ENCODE results near the gene WSB1. TPM values are rescaled to one million over a fixed set of nuclear protein-coding genes. Genes with fewer than 3 reads are reported as not detected.

WSB1 gene
- total and polyA plus RNA-seq, 4 donors = 26.6 to 86.2 (median 45.8) TPM

- H3K36me3 ChIP-seq (ENCODE audit: control insufficient read depth in 4 of 4, insufficient read depth in 3 of 4, low read depth in 1 of 4, low read length in 3 of 4) = no peaks in the 10 kb centered on the region
- no peaks in the 10 kb centered on the region for H3K27me3 ChIP-seq (ENCODE audit: control insufficient read depth in 4 of 4, insufficient read depth in 4 of 4, low read length in 3 of 4)
- no peak overlapping the region for H3K4me3 ChIP-seq (ENCODE audit: low read depth in 1 of 3, low read length in 3 of 3)
- no peak for DNase-seq (ENCODE audit: low spot score)
- no peaks in the 10 kb centered on the region for H3K9me3 ChIP-seq (ENCODE audit: control insufficient read depth in 4 of 4, low read length in 3 of 4)
- H3K9ac ChIP-seq (ENCODE audit: low read depth in 1 of 2, low read length in 2 of 2) = no peak overlapping the region
- WGBS = 87% methylated on average over 5 of the region's 5 CpGs
- no peak overlapping the region for H3K27ac ChIP-seq (ENCODE audit: low read depth in 1 of 2, low read length in 2 of 2)
- peaks cover 0 to 6% (median 4%) of the 10 kb centered on the region in 4 donors for H3K4me1 ChIP-seq (ENCODE audit: control insufficient read depth in 4 of 4, insufficient read depth in 4 of 4, low read length in 3 of 4)
- TF ChIP-seq RXRA (IDR thresholded peaks at IDR 0.05) (no peak), SP1 (IDR thresholded peaks at IDR 0.05) (no peak), YY1 (IDR thresholded peaks at IDR 0.05) (no peak), EGR1 (IDR thresholded peaks at IDR 0.05; ENCODE audit: low read depth in 2 of 2) (no peak), JUND (IDR thresholded peaks at IDR 0.05) (no peak), HNF4G (IDR thresholded peaks at IDR 0.05) (no peak), MAX (IDR thresholded peaks at IDR 0.05) (no peak), ATF3 (IDR thresholded peaks at IDR 0.05) (no peak), GABPA (IDR thresholded peaks at IDR 0.05 in 1 of 2, conservative IDR thresholded peaks at IDR 0.05 in 1 of 2) (no peak), TAF1 (conservative IDR thresholded peaks at IDR 0.05) (no peak), RAD21 (IDR thresholded peaks at IDR 0.05) (no peak), HNF4A (conservative IDR thresholded peaks at IDR 0.05) (no peak), FOXA1 (IDR thresholded peaks at IDR 0.05) (no peak), CTCF (IDR thresholded peaks at IDR 0.05; ENCODE audit: low read depth, low read length, missing input control) (no peak), NR2F2 (IDR thresholded peaks at IDR 0.05) (no peak), FOXA2 (IDR thresholded peaks at IDR 0.05) (no peak)
- TF ChIP-seq, protein P1, sequence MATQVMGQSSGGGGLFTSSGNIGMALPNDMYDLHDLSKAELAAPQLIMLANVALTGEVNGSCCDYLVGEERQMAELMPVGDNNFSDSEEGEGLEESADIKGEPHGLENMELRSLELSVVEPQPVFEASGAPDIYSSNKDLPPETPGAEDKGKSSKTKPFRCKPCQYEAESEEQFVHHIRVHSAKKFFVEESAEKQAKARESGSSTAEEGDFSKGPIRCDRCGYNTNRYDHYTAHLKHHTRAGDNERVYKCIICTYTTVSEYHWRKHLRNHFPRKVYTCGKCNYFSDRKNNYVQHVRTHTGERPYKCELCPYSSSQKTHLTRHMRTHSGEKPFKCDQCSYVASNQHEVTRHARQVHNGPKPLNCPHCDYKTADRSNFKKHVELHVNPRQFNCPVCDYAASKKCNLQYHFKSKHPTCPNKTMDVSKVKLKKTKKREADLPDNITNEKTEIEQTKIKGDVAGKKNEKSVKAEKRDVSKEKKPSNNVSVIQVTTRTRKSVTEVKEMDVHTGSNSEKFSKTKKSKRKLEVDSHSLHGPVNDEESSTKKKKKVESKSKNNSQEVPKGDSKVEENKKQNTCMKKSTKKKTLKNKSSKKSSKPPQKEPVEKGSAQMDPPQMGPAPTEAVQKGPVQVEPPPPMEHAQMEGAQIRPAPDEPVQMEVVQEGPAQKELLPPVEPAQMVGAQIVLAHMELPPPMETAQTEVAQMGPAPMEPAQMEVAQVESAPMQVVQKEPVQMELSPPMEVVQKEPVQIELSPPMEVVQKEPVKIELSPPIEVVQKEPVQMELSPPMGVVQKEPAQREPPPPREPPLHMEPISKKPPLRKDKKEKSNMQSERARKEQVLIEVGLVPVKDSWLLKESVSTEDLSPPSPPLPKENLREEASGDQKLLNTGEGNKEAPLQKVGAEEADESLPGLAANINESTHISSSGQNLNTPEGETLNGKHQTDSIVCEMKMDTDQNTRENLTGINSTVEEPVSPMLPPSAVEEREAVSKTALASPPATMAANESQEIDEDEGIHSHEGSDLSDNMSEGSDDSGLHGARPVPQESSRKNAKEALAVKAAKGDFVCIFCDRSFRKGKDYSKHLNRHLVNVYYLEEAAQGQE (IDR thresholded peaks at IDR 0.05) = no peak
- TF ChIP-seq, protein P2, sequence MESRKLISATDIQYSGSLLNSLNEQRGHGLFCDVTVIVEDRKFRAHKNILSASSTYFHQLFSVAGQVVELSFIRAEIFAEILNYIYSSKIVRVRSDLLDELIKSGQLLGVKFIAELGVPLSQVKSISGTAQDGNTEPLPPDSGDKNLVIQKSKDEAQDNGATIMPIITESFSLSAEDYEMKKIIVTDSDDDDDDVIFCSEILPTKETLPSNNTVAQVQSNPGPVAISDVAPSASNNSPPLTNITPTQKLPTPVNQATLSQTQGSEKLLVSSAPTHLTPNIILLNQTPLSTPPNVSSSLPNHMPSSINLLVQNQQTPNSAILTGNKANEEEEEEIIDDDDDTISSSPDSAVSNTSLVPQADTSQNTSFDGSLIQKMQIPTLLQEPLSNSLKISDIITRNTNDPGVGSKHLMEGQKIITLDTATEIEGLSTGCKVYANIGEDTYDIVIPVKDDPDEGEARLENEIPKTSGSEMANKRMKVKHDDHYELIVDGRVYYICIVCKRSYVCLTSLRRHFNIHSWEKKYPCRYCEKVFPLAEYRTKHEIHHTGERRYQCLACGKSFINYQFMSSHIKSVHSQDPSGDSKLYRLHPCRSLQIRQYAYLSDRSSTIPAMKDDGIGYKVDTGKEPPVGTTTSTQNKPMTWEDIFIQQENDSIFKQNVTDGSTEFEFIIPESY (IDR thresholded peaks at IDR 0.05) = no peak
Observed at GRCh38 chr17:27324771-27325339, 30.9 kb downstream of the WSB1 start.

Measured in liver (tissue), 9 donors.